H1 (cell line): Measurements from ENCODE around the gene FAM131C. TPM values are rescaled to one million over a fixed set of nuclear protein-coding genes. Genes with fewer than 3 reads are reported as not detected.

Experiments
- CTCF ChIA-PET: fragments of 300-600 bp; sonication (Branson Sonifier 250); formaldehyde crosslinking; loops from one replicate; lab custom pipeline; 2021; ENCODE audit not compliant: partially characterized antibody; lab: Charles Lee
- POLR2A ChIA-PET: fragments of 300-600 bp; sonication (Branson Sonifier 250); formaldehyde crosslinking; loops from one replicate; lab custom pipeline; 2021; ENCODE audit warnings: inconsistent platforms; ENCODE audit not compliant: partially characterized antibody; lab: Charles Lee
- DNase-seq, 2 experiments: peaks; one replicate each; pipeline versions ENCODE4 v3.0.0 to v3.0.0-alpha.2; 2010 to 2022; ENCODE audit warnings: low spot score in 2 of 2, low read depth in 1 of 2, mixed read lengths in 1 of 2
- FAIRE-seq: peaks from 2 replicates; lab custom pipeline; 2011; peaks lifted over from hg19 to GRCh38; lab: Jason Lieb, UNC
- H2AFZ ChIP-seq: 2 replicates; pipeline ENCODE4 v1.8.1; 2012; ENCODE audit warnings: low read length, inconsistent platforms
- H2AK5ac ChIP-seq: 2 replicates; pipeline ENCODE4 v1.6.1; 2013; ENCODE audit warnings: low read depth, low read length
- H2BK120ac ChIP-seq: replicated peaks from 2 replicates; pipeline ENCODE3; 2013; ENCODE audit warnings: low read depth, low read length, inconsistent platforms
- H2BK12ac ChIP-seq: 2 replicates; pipeline ENCODE4 v1.6.1; 2013; ENCODE audit warnings: low read depth, low read length
- H2BK15ac ChIP-seq: 2 replicates; pipeline ENCODE4 v1.6.1; 2013; ENCODE audit warnings: low read length
- H2BK20ac ChIP-seq: 2 replicates; pipeline ENCODE4 v1.6.1; 2013; ENCODE audit warnings: low read length
- H2BK5ac ChIP-seq: 2 replicates; pipeline ENCODE4 v1.6.1; 2013; ENCODE audit warnings: low read depth, low read length
- H3K14ac ChIP-seq: 2 replicates; pipeline ENCODE4 v1.6.1; 2013; ENCODE audit warnings: inconsistent platforms; ENCODE audit not compliant: insufficient read length
- H3K18ac ChIP-seq: 2 replicates; pipeline ENCODE4 v1.6.1; 2013; ENCODE audit warnings: low read length; ENCODE audit errors: extremely low read depth
- H3K23ac ChIP-seq: 2 replicates; pipeline ENCODE4 v1.6.1; 2013; ENCODE audit warnings: inconsistent platforms; ENCODE audit not compliant: insufficient read length
- H3K23me2 ChIP-seq: 2 replicates; pipeline ENCODE4 v1.6.1; 2013; ENCODE audit warnings: low read depth, low read length
- H3K27ac ChIP-seq: 2 replicates; pipeline ENCODE4 v1.6.1; 2011; ENCODE audit warnings: low read depth, low read length, inconsistent platforms
- H3K27me3 ChIP-seq, 4 experiments: replicated peaks in 1 of 4; 1 replicate in 1 of 4; 2 replicates in 3 of 4; pipeline versions ENCODE4 v1.6.1 to v1.8.1; 2011 to 2013; ENCODE audit warnings: low read length in 3 of 4, mild to moderate bottlenecking in 3 of 4, inconsistent platforms in 2 of 4, mixed read lengths in 2 of 4, moderate library complexity in 1 of 4; ENCODE audit not compliant: control insufficient read depth in 3 of 4, insufficient read depth in 3 of 4; ENCODE audit errors: extremely low read depth in 1 of 4
- H3K36me3 ChIP-seq, 4 experiments: 2 replicates each; pipeline versions ENCODE4 v1.6.1 to v1.8.1; 2011 to 2013; ENCODE audit warnings: mild to moderate bottlenecking in 4 of 4, low read length in 3 of 4, moderate library complexity in 2 of 4, control low read depth in 1 of 4, inconsistent platforms in 1 of 4; ENCODE audit not compliant: insufficient read depth in 4 of 4, control insufficient read depth in 2 of 4
- H3K4ac ChIP-seq: replicated peaks from 2 replicates; pipeline ENCODE3; 2013; ENCODE audit warnings: low read length, low read depth, mixed read lengths, inconsistent platforms; ENCODE audit not compliant: insufficient read length
- H3K4me1 ChIP-seq, 4 experiments: replicated peaks in 1 of 4; 1 replicate in 1 of 4; 2 replicates in 3 of 4; pipeline versions ENCODE4 v1.6.1 to v1.8.1; 2011 to 2013; ENCODE audit warnings: low read length in 3 of 4, inconsistent platforms in 2 of 4, mixed read lengths in 1 of 4; ENCODE audit not compliant: insufficient read depth in 4 of 4, control insufficient read depth in 3 of 4
- H3K4me2 ChIP-seq, 2 experiments: 2 replicates each; pipeline versions ENCODE4 v1.6.1 to v1.8.1; 2011 to 2013; ENCODE audit warnings: low read depth in 2 of 2, low read length in 2 of 2, control low read depth in 1 of 2, inconsistent platforms in 1 of 2, mild to moderate bottlenecking in 1 of 2; ENCODE audit not compliant: insufficient read depth in 1 of 2
- H3K4me3 ChIP-seq, 4 experiments: fragments of 200-600, 300-600 bp in 1 of 4; sonication (generic), shearing (Covaris generic), sonication (Bioruptor Twin) in 1 of 4; 2 replicates each; pipeline versions ENCODE4 v1.5.1 to v1.8.1; 2011 to 2016; ENCODE audit warnings: low read length in 4 of 4, low read depth in 3 of 4, control low read depth in 2 of 4, inconsistent platforms in 2 of 4, mild to moderate bottlenecking in 2 of 4, mixed read lengths in 1 of 4, moderate library complexity in 1 of 4; ENCODE audit not compliant: insufficient read depth in 2 of 4; ENCODE audit errors: extremely low read depth in 1 of 4
- H3K56ac ChIP-seq: replicated peaks from 2 replicates; pipeline ENCODE3; 2013; ENCODE audit warnings: low read depth, mild to moderate bottlenecking, mixed read lengths, low read length, inconsistent platforms; ENCODE audit not compliant: insufficient read length
- H3K79me1 ChIP-seq: 2 replicates; pipeline ENCODE4 v1.6.1; 2013; ENCODE audit warnings: low read depth, low read length, control low read depth
- H3K79me2 ChIP-seq, 2 experiments: 2 replicates each; pipeline versions ENCODE4 v1.6.1 to v1.8.1; 2012 to 2013; ENCODE audit warnings: low read length in 2 of 2, mild to moderate bottlenecking in 2 of 2, inconsistent platforms in 1 of 2; ENCODE audit not compliant: insufficient read depth in 2 of 2, control insufficient read depth in 1 of 2
- H3K9ac ChIP-seq, 4 experiments: replicated peaks in 1 of 4; 1 replicate in 1 of 4; 2 replicates in 3 of 4; pipeline versions ENCODE4 v1.6.1 to v1.8.1; 2011 to 2013; ENCODE audit warnings: low read depth in 3 of 4, low read length in 3 of 4, control low read depth in 2 of 4, mild to moderate bottlenecking in 2 of 4, moderate library complexity in 2 of 4, inconsistent platforms in 1 of 4; ENCODE audit errors: extremely low read depth in 1 of 4
- H3K9me3 ChIP-seq, 2 experiments: 2 replicates each; pipeline versions ENCODE4 v1.6.1 to v1.8.1; 2012 to 2013; ENCODE audit warnings: mild to moderate bottlenecking in 2 of 2, moderate library complexity in 2 of 2, control low read depth in 1 of 2, inconsistent platforms in 1 of 2, low read depth in 1 of 2, low read length in 1 of 2, mixed read lengths in 1 of 2; ENCODE audit not compliant: insufficient read depth in 2 of 2
- H4K20me1 ChIP-seq, 2 experiments: replicated peaks in 1 of 2; 2 replicates each; pipeline versions ENCODE3 to v1.8.1; 2011 to 2013; ENCODE audit warnings: inconsistent platforms in 2 of 2, low read length in 2 of 2, mild to moderate bottlenecking in 1 of 2; ENCODE audit not compliant: insufficient read depth in 2 of 2, control insufficient read depth in 1 of 2
- H4K5ac ChIP-seq: 2 replicates; pipeline ENCODE4 v1.6.1; 2013; ENCODE audit warnings: low read length, low read depth, mixed read lengths, inconsistent platforms; ENCODE audit not compliant: insufficient read length
- H4K8ac ChIP-seq: 2 replicates; pipeline ENCODE4 v1.8.0; 2013; ENCODE audit warnings: mild to moderate bottlenecking, moderate library complexity, low read length, inconsistent platforms; ENCODE audit not compliant: insufficient read depth; ENCODE audit errors: extremely low read depth
- H4K91ac ChIP-seq: replicated peaks from 2 replicates; pipeline ENCODE3; 2013; ENCODE audit warnings: low read length, mixed read lengths, inconsistent platforms; ENCODE audit not compliant: insufficient read length
- SP2 ChIP-seq: IDR thresholded peaks from 2 replicates; pipeline ENCODE4 v1.6.1; 2012; ENCODE audit warnings: mild to moderate bottlenecking, low read length, inconsistent platforms
- SUZ12 ChIP-seq: fragments of 200-600 bp; sonication (generic); IDR thresholded peaks from 2 replicates; pipeline ENCODE4 v1.6.1; 2012; ENCODE audit warnings: mild to moderate bottlenecking, inconsistent platforms, low read length, moderate library complexity, mixed read lengths
- WGBS, 2 experiments: shearing (Covaris generic) in 1 of 2; methylation state at CpG; one replicate each; pipeline versions ENCODE4 v1.1.6 to v1.1.7; 2013 to 2015; ENCODE audit warnings: low lambda C conversion rate in 2 of 2, mixed read lengths in 2 of 2, inconsistent platforms in 1 of 2, low coverage in 1 of 2, missing lambda C conversion rate in 1 of 2; ENCODE audit not compliant: insufficient replicate concordance in 2 of 2, insufficient coverage in 1 of 2, insufficient read length in 1 of 2; ENCODE audit errors: extremely low coverage in 1 of 2, missing lambda C conversion rate in 1 of 2; 5-methylcytosine and 5-hydroxymethylcytosine counted together
- polyA plus RNA-seq, 7 experiments: library from polyadenylated mRNA; depleted of rRNA in 3 of 7; stranded (reverse) in 5 of 7; unstranded in 2 of 7; fragments of >200 nt in 5 of 7; fragments of 200-250 nt in 2 of 7; gene quantifications; 1 replicate in 5 of 7; 2 replicates in 1 of 7; 4 replicates in 1 of 7; pipeline versions ENCODE4 v1.2.1 to v1.2.3, GENCODE V29; 2011 to 2013; ENCODE audit warnings: missing spikeins in 2 of 7, mixed read lengths in 2 of 7
- total RNA-seq: library from RNA; stranded (reverse); fragmentation: NEBNext Ultra II Directional; extraction: Animal tissue kit (Norgen Biotek cat#: 25700); gene quantifications from 2 replicates; pipeline ENCODE4 v1.2.1, GENCODE V29; 2021

Gene FAM131C
- total and polyA plus RNA-seq, 2 of the 8 experiments (the other 6 are each of a cell fraction or from before 2014, with no cell fraction given): 0.73 to 0.78 TPM

DNA sequence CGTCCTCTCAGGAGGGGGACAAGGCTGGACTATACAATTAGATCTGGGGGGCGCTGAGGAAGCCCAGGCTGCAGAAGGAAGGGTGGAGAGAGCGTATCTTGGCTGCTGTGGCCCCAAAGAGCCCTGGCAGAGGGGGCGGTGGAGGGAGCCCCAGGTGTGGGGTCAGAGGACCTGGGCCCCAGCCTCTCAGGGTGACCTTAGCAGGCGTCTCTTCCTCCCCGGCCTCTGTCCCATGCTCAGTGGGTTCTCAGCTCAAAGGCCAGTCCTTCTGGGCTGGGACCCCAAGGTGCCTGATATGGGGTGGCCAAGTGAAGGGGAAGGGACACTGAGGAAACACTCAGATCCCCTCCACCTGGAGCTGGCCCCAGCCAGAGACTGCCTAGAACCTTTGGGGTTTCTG, 1.8 kb downstream of the FAM131C start:
- Histone ChIP-seq H3K27ac (no peak overlapping the region), H3K4ac (no peak overlapping the region), H4K5ac (no peak overlapping the region), H3K9me3 (no peaks in the 10 kb centered on the region), H3K56ac (no peak overlapping the region), H3K18ac (no peak overlapping the region), H3K27me3 (peaks cover 4 to 38% (median 30%) of the 10 kb centered on the region in 4 experiments), H3K9ac (no peak overlapping the region), H2AK5ac (no peak overlapping the region), H3K79me2 (no peaks in the 10 kb centered on the region), H2BK5ac (no peak overlapping the region), H3K14ac (no peak overlapping the region), H3K79me1 (no peaks in the 10 kb centered on the region), H2AFZ (no peak overlapping the region), H2BK12ac (no peak overlapping the region), H3K23ac (no peak overlapping the region), H2BK20ac (no peak overlapping the region), H3K4me3 (no peak overlapping the region), H3K4me2 (no peak overlapping the region), H4K20me1 (peaks cover 0 to 10% of the 10 kb centered on the region in 2 experiments), H4K8ac (no peak overlapping the region), H3K36me3 (no peaks in the 10 kb centered on the region), H4K91ac (no peak overlapping the region), H2BK15ac (no peak overlapping the region), H3K23me2 (peaks cover 11% of the 10 kb centered on the region), H2BK120ac (no peak overlapping the region), H3K4me1 (peaks cover 5 to 26% (median 12%) of the 10 kb centered on the region in 4 experiments)
- no peak for DNase-seq
- FAIRE-seq: no peak
- no peak for TF ChIP-seq SP2
- 0 out of 2 replicates have a peak, but pooled peaks have one; percentile 17 for TF ChIP-seq SUZ12
- CTCF ChIA-PET: interaction anchor here (1.0 to 21.9 kb wide), 8 partner anchors 11 to 174 kb away, joined by 3 to 569 read pairs (median 8); partner anchors contain the start of gene EPHA2
- WGBS, 2 experiments: 85% methylated on average over 5 of the region's 6 CpGs; no CpG with 5 or more reads in 1 of the 2 experiments
- POLR2A ChIA-PET: interaction anchor here (1.1 to 1.7 kb wide), 3 partner anchors 10 to 137 kb away, joined by 3 read pairs; no protein-coding TSS in a partner anchor
